H1 (cell line): Measurements from ENCODE around the gene CD81. TPM values are rescaled to one million over a fixed set of nuclear protein-coding genes. Genes with fewer than 3 reads are reported as not detected.

Experiments
- ASH2L ChIP-seq: fragments of 200-600, 300-600 bp; sonication (generic); IDR thresholded peaks from one replicate; pipeline ENCODE4 v1.7.1; 2017; ENCODE audit warnings: low read length
- ATF3 ChIP-seq: IDR thresholded peaks from 2 replicates; pipeline ENCODE4 v1.6.1; 2011; ENCODE audit warnings: low read depth, mild to moderate bottlenecking, low read length; ENCODE audit not compliant: insufficient read depth
- CEBPB ChIP-seq: IDR thresholded peaks from 2 replicates; pipeline ENCODE4 v1.6.1; 2012; ENCODE audit warnings: low read depth, low read length
- EZH2 ChIP-seq: fragments of 200-600 bp; sonication (generic); IDR thresholded peaks from 2 replicates; pipeline ENCODE4 v1.7.1; 2012; ENCODE audit warnings: low read depth, mild to moderate bottlenecking, moderate library complexity, low read length, inconsistent platforms; ENCODE audit not compliant: severe bottlenecking
- KDM4A ChIP-seq: IDR thresholded peaks from one replicate; pipeline ENCODE4 v1.7.1; 2012; ENCODE audit warnings: low read depth, mild to moderate bottlenecking, moderate library complexity, low read length, inconsistent platforms; ENCODE audit not compliant: severe bottlenecking
- PHF8 ChIP-seq: fragments of 200-600 bp; sonication (generic); conservative IDR thresholded peaks from 2 replicates; pipeline ENCODE4 v1.7.1; 2012; ENCODE audit warnings: low read depth, mild to moderate bottlenecking, inconsistent platforms, low read length, moderate library complexity
- RFX5 ChIP-seq: IDR thresholded peaks from 2 replicates; pipeline ENCODE4 v1.6.1; 2011; ENCODE audit warnings: low read depth, low read length, improper control_type of control experiment, borderline replicate concordance
- SAP30 ChIP-seq: fragments of 300-600 bp; sonication (generic); IDR thresholded peaks from 2 replicates; pipeline ENCODE4 v1.7.1; 2012; ENCODE audit warnings: low read length, moderate library complexity, mild to moderate bottlenecking, inconsistent platforms; ENCODE audit not compliant: insufficient read depth, insufficient replicate concordance
- polyA plus RNA-seq, 7 experiments: library from polyadenylated mRNA; depleted of rRNA in 3 of 7; stranded (reverse) in 5 of 7; unstranded in 2 of 7; fragments of >200 nt in 5 of 7; fragments of 200-250 nt in 2 of 7; gene quantifications; 1 replicate in 5 of 7; 2 replicates in 1 of 7; 4 replicates in 1 of 7; pipeline versions ENCODE4 v1.2.1 to v1.2.3, GENCODE V29; 2011 to 2013; ENCODE audit warnings: missing spikeins in 2 of 7, mixed read lengths in 2 of 7
- total RNA-seq: library from RNA; stranded (reverse); fragmentation: NEBNext Ultra II Directional; extraction: Animal tissue kit (Norgen Biotek cat#: 25700); gene quantifications from 2 replicates; pipeline ENCODE4 v1.2.1, GENCODE V29; 2021

The CD81 gene
- total and polyA plus RNA-seq, 2 of the 8 experiments (the other 6 are each of a cell fraction or from before 2014, with no cell fraction given), result 238 to 309 TPM

GRCh38 chr11:2385156-2386151 is 8.3 kb downstream of the CD81 start (continued):
- no peak for TF ChIP-seq SAP30
- TF ChIP-seq RFX5, result no peak
- TF ChIP-seq KDM4A, result no peak
- TF ChIP-seq EZH2, result no peak
- no peak for TF ChIP-seq PHF8
- no peak for TF ChIP-seq ASH2L
- no peak for TF ChIP-seq CEBPB
- TF ChIP-seq ATF3, result no peak
